ENCODE measurements around the gene ATG16L2. TPM values are rescaled to one million over a fixed set of nuclear protein-coding genes. Genes with fewer than 3 reads are reported as not detected.
"Not testable (repeated sequence)": the region's sequence is repeated elsewhere in the genome, so short reads cannot be mapped to it uniquely, and the experiment has no call there.

Gene ATG16L2
- polyA plus RNA-seq, 1 donor from 2014 or later: 9.4 TPM

- Histone ChIP-seq H3K36me3 (ENCODE audit: insufficient read depth, low read length) (no peaks in the 10 kb centered on the region), H2AFZ (ENCODE audit: low read depth, low read length) (no peak overlapping the region), H3K27me3 (ENCODE audit: insufficient read depth, low read depth, low read length) (no peaks in the 10 kb centered on the region), H3K9me2 (ENCODE audit: insufficient read depth, low read length) (no peaks in the 10 kb centered on the region), H3K9me3 (ENCODE audit: low read length) (no peaks in the 10 kb centered on the region), H4K20me1 (ENCODE audit: insufficient read depth) (no peaks in the 10 kb centered on the region), H3K27ac (ENCODE audit: low read length) (no peak overlapping the region), H3K9ac (ENCODE audit: low read length) (no peak overlapping the region), H3K79me2 (replicated peaks; ENCODE audit: insufficient read depth, low read length) (no peaks in the 10 kb centered on the region), H3K4me2 (ENCODE audit: low read length) (no peak overlapping the region), H3K4me3 (ENCODE audit: low read length) (no peak overlapping the region), H3F3A (ENCODE audit: insufficient read depth, low read length, poor library complexity, severe bottlenecking) (no peaks in the 10 kb centered on the region)
- TF ChIP-seq EP300 (conservative IDR thresholded peaks at IDR 0.05; ENCODE audit: poor library complexity, severe bottlenecking) (no peak), SMC3 (conservative IDR thresholded peaks at IDR 0.05; ENCODE audit: poor library complexity) (no peak), EZH2 (IDR thresholded peaks at IDR 0.05; ENCODE audit: borderline replicate concordance, insufficient read depth, low read length, poor library complexity, severe bottlenecking) (no peak), RAD21 (conservative IDR thresholded peaks at IDR 0.05) (no peak), POLR2AphosphoS5 (IDR thresholded peaks at IDR 0.05) (no peak), TAF1 (IDR thresholded peaks at IDR 0.05; ENCODE audit: low read depth) (no peak), CTCF (IDR thresholded peaks at IDR 0.05; ENCODE audit: poor library complexity, severe bottlenecking) (no peak), MXI1 (conservative IDR thresholded peaks at IDR 0.05; ENCODE audit: poor library complexity, severe bottlenecking) (no peak), REST (IDR thresholded peaks at IDR 0.05; ENCODE audit: borderline replicate concordance) (no peak)
These were observed 9.0 kb upstream of the ATG16L2 start for GRCh38 chr11:72805216-72805615.

GRCh38 chr11:72806378-72806777, 7.8 kb upstream of the ATG16L2 start:
- not testable (repeated sequence) for H4K20me1 ChIP-seq (ENCODE audit: insufficient read depth); H3K9me3 ChIP-seq (ENCODE audit: low read length); H3K27ac ChIP-seq (ENCODE audit: low read length); H3K9me2 ChIP-seq (ENCODE audit: insufficient read depth, low read length); H3K9ac ChIP-seq (ENCODE audit: low read length); H3F3A ChIP-seq (ENCODE audit: insufficient read depth, low read length, poor library complexity, severe bottlenecking); H3K4me3 ChIP-seq (ENCODE audit: low read length); H3K4me2 ChIP-seq (ENCODE audit: low read length); H3K79me2 ChIP-seq (replicated peaks; ENCODE audit: insufficient read depth, low read length); H2AFZ ChIP-seq (ENCODE audit: low read depth, low read length); H3K36me3 ChIP-seq (ENCODE audit: insufficient read depth, low read length); H3K27me3 ChIP-seq (ENCODE audit: insufficient read depth, low read depth, low read length)
